Measurements from ENCODE around the gene FXYD6.

The FXYD6 gene

DNA sequence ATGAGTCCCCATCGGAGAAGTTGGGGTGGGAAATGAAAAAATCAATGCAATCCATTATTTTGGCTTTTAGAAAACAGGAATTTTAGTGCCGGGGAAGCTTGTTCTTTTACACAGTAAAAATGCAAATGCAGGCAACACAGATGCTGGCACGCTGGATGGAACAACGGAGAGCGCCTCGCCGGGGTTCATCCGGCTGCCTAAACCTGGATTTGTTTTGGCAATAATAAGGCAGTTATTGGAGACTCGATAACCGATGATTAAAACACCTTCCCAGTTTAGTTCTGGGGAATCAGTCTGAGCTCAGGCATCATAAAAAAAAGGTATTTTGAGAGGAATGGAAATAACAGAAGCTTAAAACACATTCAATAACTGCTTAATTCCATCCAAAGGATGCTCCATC lies 82.3 kb downstream of the FXYD6 start:
- DNase-seq (ENCODE audit: low read depth in 2 of 2), result no peak

DNA sequence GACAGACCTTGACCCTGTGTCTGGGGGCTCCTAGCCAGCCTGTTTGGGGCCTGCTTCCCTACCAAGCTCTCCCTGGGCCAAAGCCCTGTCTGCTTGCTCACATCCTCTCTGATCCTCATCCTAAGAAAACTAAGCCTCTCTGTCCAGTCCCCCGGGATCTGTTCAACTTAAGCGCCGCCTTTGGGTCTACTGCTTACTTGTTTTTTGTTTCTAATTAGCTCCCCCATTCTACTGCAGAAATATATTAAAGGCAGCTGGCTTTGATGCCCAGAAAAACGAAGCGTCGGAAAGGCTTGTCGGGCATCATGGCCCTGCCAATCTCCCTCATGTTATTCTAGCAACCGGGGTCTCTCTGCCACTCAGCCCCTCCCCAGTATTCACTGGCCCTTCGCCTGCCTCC lies 82.9 kb downstream of the FXYD6 start:
- DNase-seq (ENCODE audit: low read depth in 2 of 2), result no peak

DNA sequence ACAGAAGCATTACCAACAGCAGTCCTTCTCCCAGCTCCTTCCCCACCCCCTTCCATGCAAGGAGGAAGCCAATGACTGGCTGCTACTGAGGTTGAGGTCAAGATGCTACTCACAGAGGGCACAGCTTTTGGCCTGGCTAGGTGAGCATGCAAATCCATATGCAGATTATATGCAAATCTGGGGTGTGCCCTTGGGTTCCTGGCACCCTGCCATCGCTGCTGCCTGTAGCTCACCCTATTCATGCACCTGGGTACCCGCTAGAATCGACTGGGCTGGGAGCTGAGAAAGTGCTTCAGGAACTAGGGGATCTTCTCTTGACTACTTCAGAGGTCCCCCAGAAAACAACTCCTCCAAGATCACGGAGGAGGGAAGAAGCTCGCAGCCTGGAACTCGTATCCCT lies 83.5 kb downstream of the FXYD6 start:
- no peak for DNase-seq (ENCODE audit: low read depth in 2 of 2)

DNA sequence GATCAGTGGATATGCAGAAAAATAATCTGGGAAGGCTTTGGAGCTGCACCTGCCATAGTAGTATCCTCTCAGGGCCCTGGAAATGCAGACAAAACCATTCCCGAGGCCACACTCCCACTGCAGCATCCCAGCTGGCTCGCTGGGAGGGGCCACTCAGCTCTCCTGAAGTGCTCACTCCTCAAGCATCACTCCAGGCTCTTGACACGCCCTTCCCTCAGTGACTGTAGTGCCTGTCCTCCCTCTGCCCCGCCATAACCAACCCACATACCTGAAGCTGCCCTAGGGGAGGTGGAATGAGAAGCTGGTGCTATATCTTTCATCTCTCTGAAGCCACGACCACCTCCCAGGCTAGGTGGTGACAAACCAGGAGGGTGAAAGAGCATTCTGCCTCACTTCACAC lies 84.2 kb downstream of the FXYD6 start:
- DNase-seq (ENCODE audit: low read depth in 2 of 2), result no peak

DNA sequence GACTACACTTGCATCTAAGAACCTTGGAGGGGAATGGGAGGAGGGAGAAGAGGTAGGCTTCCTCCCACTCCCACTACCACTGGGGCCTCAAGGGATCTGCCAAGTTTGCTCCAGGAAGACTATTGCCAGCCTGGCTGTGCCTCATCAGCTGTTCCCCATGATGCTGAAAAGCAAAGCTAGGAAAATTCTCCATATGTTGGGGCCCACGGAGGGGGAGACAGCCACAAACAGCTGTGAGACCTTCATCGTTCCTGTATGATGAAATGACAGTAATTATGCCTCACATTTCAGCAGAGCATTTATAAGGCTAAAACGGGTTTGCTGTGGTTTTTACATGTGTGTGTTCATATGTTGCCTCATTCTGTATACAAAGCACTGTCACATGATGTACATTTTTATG lies 86.2 kb downstream of the FXYD6 start:
- no peak for DNase-seq (ENCODE audit: low read depth in 2 of 2)

DNA sequence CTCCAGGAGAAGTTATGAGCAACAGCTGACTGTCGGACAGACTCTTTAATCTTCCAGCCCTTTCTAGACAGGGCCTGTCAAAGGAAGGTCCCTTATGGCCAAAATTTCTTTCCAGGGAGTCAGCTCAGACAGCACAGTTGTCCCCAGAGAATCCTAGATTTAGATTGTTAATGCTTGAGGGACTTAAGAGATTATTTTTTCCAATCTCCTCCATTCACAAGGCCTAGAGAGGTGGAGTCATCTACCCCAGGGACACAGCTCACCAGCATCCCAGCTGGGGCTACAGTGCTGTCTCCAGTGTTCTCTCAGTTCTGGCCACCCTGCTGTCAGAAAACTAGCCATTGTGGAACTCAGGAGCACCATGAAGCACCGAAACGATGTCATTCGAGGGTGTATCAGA lies 87.2 kb downstream of the FXYD6 start:
- DNase-seq (ENCODE audit: low read depth in 2 of 2), result no peak
